NT2/D1 (cell line): Measurements from ENCODE around the gene MUC6.

Source experiments
- DNase-seq: peaks from one replicate; pipeline ENCODE4 v3.0.0-alpha.2; 2011; ENCODE audit warnings: low read depth, low spot score
- H3K27me3 ChIP-seq: 2 replicates; pipeline ENCODE4 v1.6.0; 2011; ENCODE audit warnings: mild to moderate bottlenecking; ENCODE audit not compliant: insufficient read length, insufficient read depth
- H3K36me3 ChIP-seq: 2 replicates; pipeline ENCODE4 v1.6.1; 2011; ENCODE audit warnings: mild to moderate bottlenecking, low read length, mixed read lengths; ENCODE audit not compliant: insufficient read depth, insufficient read length
- H3K4me1 ChIP-seq: 2 replicates; pipeline ENCODE4 v1.5.1; 2011; ENCODE audit not compliant: insufficient read depth, insufficient read length
- H3K4me3 ChIP-seq: 2 replicates; pipeline ENCODE4 v1.5.1; 2011; ENCODE audit warnings: low read depth; ENCODE audit not compliant: insufficient read length
- H3K9ac ChIP-seq: 2 replicates; pipeline ENCODE4 v1.6.0; 2011; ENCODE audit warnings: low read depth; ENCODE audit not compliant: insufficient read length
- H3K9me3 ChIP-seq: 2 replicates; pipeline ENCODE4 v1.5.1; 2011; ENCODE audit warnings: mild to moderate bottlenecking, low read length; ENCODE audit not compliant: insufficient read depth
- SUZ12 ChIP-seq: IDR thresholded peaks from 2 replicates; pipeline ENCODE4 v1.6.1; 2011; ENCODE audit not compliant: insufficient read length, insufficient read depth; ENCODE audit errors: extremely low read depth
- YY1 ChIP-seq: IDR thresholded peaks from 2 replicates; pipeline ENCODE4 v1.6.1; 2011; ENCODE audit not compliant: insufficient read length, insufficient read depth
- ZNF274 ChIP-seq: IDR thresholded peaks from 2 replicates; pipeline ENCODE4 v1.6.1; 2011; ENCODE audit warnings: mild to moderate bottlenecking, low read depth, low read length

The MUC6 gene

DNA sequence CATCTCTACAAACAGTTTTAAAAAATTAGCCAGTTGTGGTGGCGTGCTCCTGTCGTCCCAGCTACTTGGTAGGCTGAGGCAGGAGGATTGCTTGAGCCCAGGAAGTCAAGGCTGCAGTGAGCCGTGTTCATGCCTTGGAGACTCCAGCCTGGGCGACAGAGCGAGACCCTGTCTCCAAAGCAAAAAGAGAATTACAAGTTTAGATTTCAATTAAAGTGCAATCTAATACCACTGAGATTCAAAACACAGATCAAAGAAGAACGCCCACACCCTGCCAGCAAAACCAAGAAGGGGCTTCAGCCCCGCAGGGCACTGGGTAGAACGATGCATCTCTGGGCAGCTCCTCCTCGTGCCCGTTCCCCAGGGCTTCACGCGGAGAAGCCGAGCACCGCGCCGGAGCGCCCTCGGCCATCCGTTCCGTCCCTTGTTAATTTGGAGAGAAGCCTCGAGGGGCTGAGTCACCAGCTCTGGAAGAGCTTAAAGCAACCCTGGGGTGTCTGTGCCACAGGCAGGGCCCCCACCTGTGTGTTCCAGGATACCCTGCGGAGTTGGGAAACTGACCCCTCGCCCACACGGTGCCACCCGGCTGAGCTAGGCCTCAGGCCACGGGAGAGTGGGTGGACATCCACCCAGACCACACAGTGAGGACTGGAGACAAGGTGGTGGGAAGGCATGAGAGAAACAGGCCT lies 63.9 kb downstream of the MUC6 start:
- H3K27me3 ChIP-seq: no peaks in the 10 kb centered on the region
- DNase-seq: no peak
- no peak overlapping the region for H3K4me3 ChIP-seq
- peaks cover 88% of the 10 kb centered on the region for H3K36me3 ChIP-seq
- no peak overlapping the region for H3K9ac ChIP-seq
- TF ChIP-seq YY1 (no peak), ZNF274 (no peak), SUZ12 (no peak)
- H3K4me1 ChIP-seq: peaks cover 12% of the 10 kb centered on the region
- no peaks in the 10 kb centered on the region for H3K9me3 ChIP-seq

DNA sequence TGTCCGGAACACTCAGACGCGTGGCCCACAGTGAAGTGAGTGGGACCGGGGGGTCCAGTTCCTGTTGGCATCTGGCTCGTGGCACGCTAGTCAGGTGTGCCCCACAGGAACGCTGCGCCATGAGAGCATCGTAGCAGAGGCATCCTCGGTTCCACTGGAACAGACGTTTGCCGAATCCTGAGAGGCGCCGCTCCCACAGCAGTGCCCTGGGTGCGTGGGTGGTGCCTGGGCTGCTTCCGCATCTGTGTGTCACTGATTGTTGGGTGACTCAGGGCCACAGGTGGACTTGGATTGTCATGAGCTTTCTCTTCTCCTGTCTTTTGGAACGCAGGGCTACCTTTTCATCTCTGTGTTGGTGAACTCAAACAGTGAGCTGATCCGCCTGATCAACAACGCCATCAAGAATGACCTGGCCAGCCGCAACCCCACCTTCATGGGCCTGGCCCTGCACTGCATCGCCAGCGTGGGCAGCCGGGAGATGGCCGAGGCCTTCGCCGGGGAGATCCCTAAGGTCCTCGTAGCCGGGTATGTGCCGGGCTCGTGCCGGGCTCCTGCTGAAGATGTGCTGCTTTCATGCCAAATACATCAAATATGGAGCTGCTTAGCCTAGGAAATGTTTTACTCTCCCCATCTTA lies 64.7 kb downstream of the MUC6 start:
- peaks cover 82% of the 10 kb centered on the region for H3K36me3 ChIP-seq
- TF ChIP-seq YY1: no peak
- TF ChIP-seq ZNF274: no peak
- no peak for TF ChIP-seq SUZ12

DNA sequence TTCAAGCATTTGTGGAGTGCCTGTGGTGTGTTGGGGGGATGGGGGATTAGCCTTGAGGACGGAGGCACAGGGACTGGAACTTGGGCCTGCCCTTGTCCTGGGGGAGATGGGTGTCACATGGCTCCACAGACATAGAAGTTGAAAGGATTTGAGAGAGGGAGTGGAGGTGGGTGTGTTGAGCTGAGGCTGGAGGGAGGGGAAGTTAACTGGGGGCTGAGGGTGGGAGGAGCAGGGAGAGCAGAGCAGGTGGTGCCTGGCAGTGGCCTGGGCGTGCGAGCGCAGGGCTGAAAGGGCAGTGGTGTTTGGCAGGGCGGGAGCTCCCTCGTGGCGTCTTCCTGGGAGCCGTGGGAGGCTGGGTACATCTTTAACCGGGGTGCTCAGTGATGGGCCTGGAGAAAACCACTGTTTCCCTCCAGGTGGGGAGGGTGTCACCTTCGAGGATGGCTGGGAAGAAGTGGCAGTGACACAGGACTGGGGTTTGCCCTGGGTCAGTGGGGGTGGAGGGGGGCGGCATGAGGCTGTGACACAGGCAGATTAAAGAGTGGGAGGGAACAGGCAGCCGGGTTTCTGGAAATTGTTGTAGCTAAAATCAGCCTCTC lies 65.3 kb downstream of the MUC6 start:
- no peak for TF ChIP-seq SUZ12
- no peak for TF ChIP-seq YY1
- TF ChIP-seq ZNF274: no peak
- H3K4me1 ChIP-seq: peaks cover 8% of the 10 kb centered on the region

More for the DNA sequence above, 64.7 kb downstream of the MUC6 start:
- peaks cover 8% of the 10 kb centered on the region for H3K4me1 ChIP-seq
- H3K27me3 ChIP-seq: no peaks in the 10 kb centered on the region
- DNase-seq: no peak
- no peak overlapping the region for H3K9ac ChIP-seq
- no peaks in the 10 kb centered on the region for H3K9me3 ChIP-seq
- no peak overlapping the region for H3K4me3 ChIP-seq

DNA sequence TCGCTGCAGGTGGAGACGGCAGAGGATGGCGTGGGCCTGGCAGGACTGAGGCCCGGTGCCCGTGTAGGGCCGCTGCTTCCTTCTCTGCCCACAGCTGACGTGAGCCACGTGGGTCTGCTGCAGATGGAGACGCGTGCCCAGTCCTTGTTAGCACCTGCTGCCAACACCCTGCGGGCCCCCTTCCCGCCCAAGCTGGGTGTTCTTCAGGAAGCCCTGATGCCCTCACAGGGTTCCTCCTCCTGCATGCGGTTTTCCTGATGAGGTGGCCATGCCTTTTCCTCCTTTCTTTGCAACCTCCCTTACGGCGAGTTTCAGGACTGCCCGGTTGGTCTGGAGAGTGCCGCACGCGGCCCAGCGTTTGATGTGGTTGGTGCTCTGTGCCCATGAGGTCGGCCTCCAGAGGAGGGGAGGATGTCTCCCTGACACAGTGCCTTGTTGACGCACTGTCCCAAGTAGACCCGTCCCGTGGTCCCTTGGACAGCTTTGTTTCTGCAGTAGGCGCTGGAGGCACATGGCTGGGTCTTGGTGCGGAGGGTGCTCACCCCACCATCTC lies 66.1 kb downstream of the MUC6 start:
- no peak for DNase-seq
- TF ChIP-seq YY1: no peak
- TF ChIP-seq ZNF274: no peak
- TF ChIP-seq SUZ12: no peak
- H3K9me3 ChIP-seq: no peaks in the 10 kb centered on the region
- H3K4me1 ChIP-seq: peaks cover 7% of the 10 kb centered on the region
- H3K4me3 ChIP-seq: no peak overlapping the region
- H3K9ac ChIP-seq: no peak overlapping the region
- H3K27me3 ChIP-seq: no peaks in the 10 kb centered on the region
- peaks cover 80% of the 10 kb centered on the region for H3K36me3 ChIP-seq

More for the DNA sequence above, 65.3 kb downstream of the MUC6 start:
- no peaks in the 10 kb centered on the region for H3K9me3 ChIP-seq
- H3K36me3 ChIP-seq: peaks cover 81% of the 10 kb centered on the region
- no peak overlapping the region for H3K4me3 ChIP-seq
- no peaks in the 10 kb centered on the region for H3K27me3 ChIP-seq
- DNase-seq: no peak
- H3K9ac ChIP-seq: no peak overlapping the region

DNA sequence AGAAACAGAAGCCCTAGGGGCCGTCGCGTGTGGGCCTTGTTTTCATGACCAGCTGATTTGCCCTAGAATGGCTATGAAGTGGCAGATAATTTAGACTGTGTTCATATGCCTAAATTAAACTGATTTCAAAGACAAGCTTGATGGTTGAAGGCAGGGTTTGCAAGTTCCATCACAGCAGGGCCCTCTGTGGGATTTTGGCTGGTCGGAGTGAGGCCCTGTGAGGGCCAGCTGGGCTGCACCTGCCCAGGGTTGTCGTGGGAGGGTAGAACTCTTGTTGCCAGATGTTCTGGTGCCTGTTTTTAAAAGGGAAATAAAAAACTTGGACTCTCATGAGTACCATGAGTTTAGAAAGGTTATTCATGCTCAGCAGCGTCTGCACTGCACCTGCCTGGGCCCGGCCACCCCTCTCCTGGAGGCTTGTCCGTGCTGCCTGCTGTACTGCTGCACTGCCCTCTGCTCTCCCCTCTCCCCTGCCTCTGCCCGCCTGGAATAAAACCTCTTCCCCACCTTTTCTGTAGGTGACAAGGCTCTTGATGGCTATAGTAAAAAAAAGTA lies 66.8 kb downstream of the MUC6 start:
- Histone ChIP-seq H3K9ac (no peak overlapping the region), H3K4me1 (peaks cover 7% of the 10 kb centered on the region), H3K27me3 (no peaks in the 10 kb centered on the region), H3K9me3 (no peaks in the 10 kb centered on the region), H3K36me3 (peaks cover 78% of the 10 kb centered on the region), H3K4me3 (no peak overlapping the region)
- DNase-seq: no peak
- no peak for TF ChIP-seq ZNF274
- no peak for TF ChIP-seq YY1
- no peak for TF ChIP-seq SUZ12

DNA sequence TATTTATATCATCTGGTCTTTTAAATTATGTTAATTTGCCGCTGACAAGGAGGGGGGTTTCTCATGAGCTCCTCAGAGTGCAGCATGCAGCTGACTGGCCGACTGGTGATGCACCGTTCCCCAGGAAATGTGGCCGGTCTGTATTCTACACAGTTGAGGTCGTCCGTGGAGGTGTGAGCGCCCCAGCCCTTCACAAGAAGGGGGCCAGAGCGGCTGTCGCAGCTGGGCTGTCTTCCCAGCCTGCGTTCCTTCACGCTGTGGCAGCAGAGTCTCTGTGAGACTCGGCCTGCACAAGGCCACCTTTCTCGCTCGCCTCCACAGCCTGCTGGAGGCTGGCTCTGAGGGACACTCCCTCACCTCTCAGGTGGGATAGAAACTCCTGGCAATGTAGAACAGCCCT lies 67.7 kb downstream of the MUC6 start:
- DNase-seq: no peak
- Histone ChIP-seq H3K4me3 (no peak overlapping the region), H3K4me1 (peaks cover 7% of the 10 kb centered on the region), H3K27me3 (no peaks in the 10 kb centered on the region), H3K36me3 (peaks cover 80% of the 10 kb centered on the region), H3K9me3 (no peaks in the 10 kb centered on the region; the same call in 1 of the 2 replicates), H3K9ac (no peak overlapping the region)
- no peak for TF ChIP-seq SUZ12
- no peak for TF ChIP-seq YY1
- no peak for TF ChIP-seq ZNF274

DNA sequence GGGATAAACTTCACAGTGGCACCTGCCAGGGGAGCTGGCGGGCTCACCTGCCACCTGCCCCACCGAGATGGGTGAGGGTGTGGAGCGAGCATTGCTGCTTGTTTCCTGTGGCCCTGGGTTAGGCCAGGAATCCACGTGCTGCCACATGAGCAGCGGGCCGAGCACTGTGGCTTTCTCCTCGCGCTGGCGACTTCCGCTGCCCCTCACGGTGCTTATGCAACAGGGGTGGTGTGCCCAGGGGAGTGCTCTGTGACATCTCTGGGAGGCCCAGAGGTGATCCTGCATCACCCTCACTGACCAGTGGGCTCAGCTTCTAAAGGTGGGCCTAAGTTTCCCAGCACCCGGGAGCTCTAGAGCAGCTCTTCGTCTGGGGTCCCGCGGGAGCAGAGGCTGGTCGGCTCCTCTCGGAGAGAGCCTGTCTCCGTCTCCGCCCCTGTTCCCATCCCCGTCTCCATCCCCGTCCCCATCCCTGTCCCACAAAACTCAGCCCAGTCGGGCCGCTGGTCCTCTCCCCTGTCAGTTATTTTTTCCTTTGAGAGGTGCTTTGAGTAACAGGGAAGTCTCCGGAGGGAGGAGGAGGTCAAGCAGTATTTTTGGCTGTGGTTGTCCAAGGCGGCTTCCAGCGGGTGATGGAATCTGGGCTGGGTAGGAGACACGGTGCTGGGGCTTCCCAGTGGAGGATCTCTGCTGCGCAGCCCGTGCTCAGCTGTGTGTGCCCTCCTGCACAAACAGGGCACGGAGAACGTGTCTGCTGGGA lies 68.3 kb downstream of the MUC6 start:
- DNase-seq: no peak
- Histone ChIP-seq H3K27me3 (no peaks in the 10 kb centered on the region), H3K36me3 (peaks cover 79% of the 10 kb centered on the region), H3K4me3 (no peak overlapping the region), H3K4me1 (peaks cover 7% of the 10 kb centered on the region), H3K9me3 (no peaks in the 10 kb centered on the region; the same call in 1 of the 2 replicates), H3K9ac (peak overlapping the region; percentile 42)
- TF ChIP-seq SUZ12 (no peak), YY1 (no peak), ZNF274 (no peak)
